Measurements from ENCODE around the gene CLEC20A. TPM values are rescaled to one million over a fixed set of nuclear protein-coding genes. Genes with fewer than 3 reads are reported as not detected.

The CLEC20A gene
- total and polyA plus RNA-seq, 2 experiments from 2014 or later = not detected

DNA sequence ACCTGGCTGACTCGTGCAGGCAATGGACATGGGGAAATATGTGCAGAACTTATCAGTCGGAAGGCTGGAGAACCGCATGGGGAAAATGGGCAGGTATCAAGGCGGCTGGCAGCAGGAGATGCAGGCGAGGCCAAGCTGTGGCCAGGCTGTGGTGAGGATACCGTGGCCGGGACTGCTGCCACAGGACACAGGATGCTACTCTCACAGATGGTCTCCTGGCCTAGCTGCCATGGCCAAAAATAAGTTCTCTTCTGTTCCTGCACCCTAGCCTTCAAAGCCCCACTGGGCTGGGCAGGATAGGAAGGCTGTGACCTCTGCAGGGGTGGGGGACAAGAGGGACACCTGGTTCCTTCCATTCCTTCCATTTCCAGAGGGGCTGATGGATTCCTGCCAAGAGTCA lies 42.5 kb upstream of the CLEC20A start:
- no peak for DNase-seq
- Histone ChIP-seq H3K9me2 (ENCODE audit: insufficient read depth) (no peaks in the 10 kb centered on the region), H3K4me1 (ENCODE audit: insufficient read depth) (peaks cover 57% of the 10 kb centered on the region), H4K20me1 (ENCODE audit: insufficient read depth) (no peaks in the 10 kb centered on the region), H3K9me3 (ENCODE audit: low read depth) (no peaks in the 10 kb centered on the region), H3K9ac (no peak overlapping the region), H3K4me2 (ENCODE audit: unreplicated experiment) (peak overlapping the region; percentile 57), H3K4me3 (no peak overlapping the region), H3K36me3 (ENCODE audit: low read depth) (no peaks in the 10 kb centered on the region), H3K27ac (peak overlapping the region; percentile 85), H2AFZ (no peak overlapping the region), H3K79me2 (ENCODE audit: insufficient read depth) (peaks cover 7% of the 10 kb centered on the region), H3K27me3 (replicated peaks; ENCODE audit: insufficient read depth) (no peaks in the 10 kb centered on the region), H3F3A (ENCODE audit: insufficient read depth) (peaks cover 56% of the 10 kb centered on the region)
- TF ChIP-seq EZH2phosphoT487 (IDR thresholded peaks at IDR 0.05; ENCODE audit: insufficient read depth, low read depth) (no peak), EZH2 (IDR thresholded peaks at IDR 0.05; ENCODE audit: insufficient read depth, poor library complexity, severe bottlenecking) (no peak)
- in situ Hi-C loops (cut with MboI) = loop anchor here (5.0 to 25.0 kb wide), 2 partner anchors 468 to 823 kb away; partner anchors contain the start of gene AXDND1
- 82 to 83% methylated on average over 7 of the region's 7 CpGs for WGBS, 2 experiments (ENCODE audit: low coverage in 1 of 2, low lambda C conversion rate in 2 of 2, missing lambda C conversion rate in 2 of 2)

- Histone ChIP-seq H3K79me2 (ENCODE audit: insufficient read depth) (no peaks in the 10 kb centered on the region), H3K4me3 (peak overlapping the region; percentile 3; the same call in 1 of the 2 replicates), H2AFZ (peak overlapping the region; percentile 7; the same call in 1 of the 2 replicates), H4K20me1 (ENCODE audit: insufficient read depth) (no peaks in the 10 kb centered on the region), H3K27ac (peak overlapping the region; percentile 85), H3K9me2 (ENCODE audit: insufficient read depth) (no peaks in the 10 kb centered on the region), H3K4me1 (ENCODE audit: insufficient read depth) (peaks cover 49% of the 10 kb centered on the region), H3K27me3 (replicated peaks; ENCODE audit: insufficient read depth) (no peaks in the 10 kb centered on the region), H3F3A (ENCODE audit: insufficient read depth) (peaks cover 46% of the 10 kb centered on the region), H3K4me2 (ENCODE audit: unreplicated experiment) (peak overlapping the region; percentile 57), H3K9ac (peak overlapping the region; percentile 30), H3K36me3 (ENCODE audit: low read depth) (no peaks in the 10 kb centered on the region), H3K9me3 (ENCODE audit: low read depth) (no peaks in the 10 kb centered on the region)
- TF ChIP-seq EZH2phosphoT487 (IDR thresholded peaks at IDR 0.05; ENCODE audit: insufficient read depth, low read depth) (no peak), EZH2 (IDR thresholded peaks at IDR 0.05; ENCODE audit: insufficient read depth, poor library complexity, severe bottlenecking) (no peak)
- WGBS, 2 experiments (ENCODE audit: low coverage in 1 of 2, low lambda C conversion rate in 2 of 2, missing lambda C conversion rate in 2 of 2) = 32 to 37% methylated on average over 9 of the region's 9 CpGs
- DNase-seq = peak; percentile 91
- in situ Hi-C loops (cut with MboI) = loop anchor here (5.0 to 25.0 kb wide), 2 partner anchors 469 to 824 kb away; partner anchors contain the start of gene AXDND1
Observed at GRCh38 chr1:178538192-178538916, 41.6 kb upstream of the CLEC20A start.

GRCh38 chr1:178537382-178538090 lies 40.8 kb upstream of the CLEC20A start:
- Histone ChIP-seq H2AFZ (0 out of 2 replicates have a peak overlapping the region, but pooled peaks have one; percentile 47), H3F3A (ENCODE audit: insufficient read depth) (peaks cover 45% of the 10 kb centered on the region), H3K9me2 (ENCODE audit: insufficient read depth) (no peaks in the 10 kb centered on the region), H3K4me1 (ENCODE audit: insufficient read depth) (peaks cover 48% of the 10 kb centered on the region), H3K9me3 (ENCODE audit: low read depth) (no peaks in the 10 kb centered on the region), H3K36me3 (ENCODE audit: low read depth) (no peaks in the 10 kb centered on the region), H3K4me2 (ENCODE audit: unreplicated experiment) (peak overlapping the region; percentile 57), H3K79me2 (ENCODE audit: insufficient read depth) (no peaks in the 10 kb centered on the region), H3K27ac (peak overlapping the region; percentile 85), H3K27me3 (replicated peaks; ENCODE audit: insufficient read depth) (no peaks in the 10 kb centered on the region), H3K9ac (peak overlapping the region; percentile 63), H4K20me1 (ENCODE audit: insufficient read depth) (no peaks in the 10 kb centered on the region), H3K4me3 (peak overlapping the region; percentile 31)
- no peak for DNase-seq
- in situ Hi-C loops (cut with MboI) = loop anchor here (5.0 to 25.0 kb wide), 2 partner anchors 470 to 825 kb away; partner anchors contain the start of gene AXDND1
- TF ChIP-seq EZH2phosphoT487 (IDR thresholded peaks at IDR 0.05; ENCODE audit: insufficient read depth, low read depth) (no peak), EZH2 (IDR thresholded peaks at IDR 0.05; ENCODE audit: insufficient read depth, poor library complexity, severe bottlenecking) (no peak)
- 40% methylated on average over 20 of the region's 20 CpGs for WGBS, 2 experiments (ENCODE audit: low coverage in 1 of 2, low lambda C conversion rate in 2 of 2, missing lambda C conversion rate in 2 of 2)

DNA sequence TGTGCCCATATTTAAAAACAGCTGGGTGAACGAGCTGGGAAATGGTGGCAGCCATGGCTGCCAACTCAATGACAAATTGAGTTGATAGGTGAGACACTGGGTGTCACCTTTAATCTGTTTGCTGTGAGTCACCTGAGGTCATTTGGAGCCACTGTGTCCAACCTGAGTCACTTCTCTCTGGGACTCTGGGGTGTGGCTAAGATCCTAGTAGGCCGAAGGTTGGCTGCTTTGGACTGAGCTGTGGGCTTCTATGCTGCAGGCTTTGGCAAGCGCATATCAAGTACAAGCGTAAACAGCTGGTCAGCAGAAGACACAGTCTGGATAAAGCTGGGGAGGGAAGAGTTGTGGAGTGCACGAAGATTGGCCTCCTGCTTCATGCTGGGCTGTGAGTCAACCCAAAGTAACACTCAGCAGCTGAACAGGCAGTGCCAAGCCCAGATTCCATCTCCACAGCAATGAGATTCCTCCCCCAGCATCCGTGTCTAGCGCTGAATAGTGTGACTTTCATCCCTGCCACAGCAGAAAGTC lies 40.1 kb upstream of the CLEC20A start:
- peak overlapping the region; percentile 57 for H3K4me2 ChIP-seq (ENCODE audit: unreplicated experiment)
- peak overlapping the region; percentile 31 for H3K4me3 ChIP-seq
- H3K9me3 ChIP-seq (ENCODE audit: low read depth) = no peaks in the 10 kb centered on the region
- no peaks in the 10 kb centered on the region for H3K27me3 ChIP-seq (replicated peaks; ENCODE audit: insufficient read depth)
- H3K9ac ChIP-seq = peak overlapping the region; percentile 63
- no peaks in the 10 kb centered on the region for H3K36me3 ChIP-seq (ENCODE audit: low read depth)
- H2AFZ ChIP-seq = 0 out of 2 replicates have a peak overlapping the region, but pooled peaks have one; percentile 47
- in situ Hi-C loops (cut with MboI) = loop anchor here (5.0 to 25.0 kb wide), 2 partner anchors 470 to 825 kb away; partner anchors contain the start of gene AXDND1
- peaks cover 48% of the 10 kb centered on the region for H3K4me1 ChIP-seq (ENCODE audit: insufficient read depth)
- H4K20me1 ChIP-seq (ENCODE audit: insufficient read depth) = no peaks in the 10 kb centered on the region
- no peaks in the 10 kb centered on the region for H3K79me2 ChIP-seq (ENCODE audit: insufficient read depth)
- TF ChIP-seq EZH2phosphoT487 (IDR thresholded peaks at IDR 0.05; ENCODE audit: insufficient read depth, low read depth) = no peak
- TF ChIP-seq EZH2 (IDR thresholded peaks at IDR 0.05; ENCODE audit: insufficient read depth, poor library complexity, severe bottlenecking) = no peak
- whole genome bisulfite sequencing, 2 experiments (ENCODE audit: low coverage in 1 of 2, low lambda C conversion rate in 2 of 2, missing lambda C conversion rate in 2 of 2) = 0 to 2% methylated on average over 7 of the region's 7 CpGs
- no peaks in the 10 kb centered on the region for H3K9me2 ChIP-seq (ENCODE audit: insufficient read depth)
- peaks cover 43% of the 10 kb centered on the region for H3F3A ChIP-seq (ENCODE audit: insufficient read depth)
- H3K27ac ChIP-seq = peak overlapping the region; percentile 85
- peak; percentile 99 for DNase-seq
